H9 (cell line): ENCODE measurements around the gene KIAA2012. TPM values are rescaled to one million over a fixed set of nuclear protein-coding genes. Genes with fewer than 3 reads are reported as not detected.

Experiments
- DNase-seq: peaks from one replicate; pipeline ENCODE4 v3.0.0-alpha.2; 2017
- H2AFZ ChIP-seq: one replicate; pipeline ENCODE4 v1.6.1; 2013; ENCODE audit warnings: mild to moderate bottlenecking, low read length, control low read depth, moderate library complexity
- H2AK5ac ChIP-seq: 2 replicates; pipeline ENCODE4 v1.6.1; 2013; ENCODE audit warnings: low read length, control low read depth, mixed read lengths; ENCODE audit not compliant: insufficient read length
- H2BK120ac ChIP-seq: one replicate; pipeline ENCODE4 v1.6.1; 2013; ENCODE audit warnings: low read depth, mild to moderate bottlenecking, low read length, control low read depth, inconsistent platforms; ENCODE audit not compliant: poor library complexity, severe bottlenecking
- H2BK12ac ChIP-seq: 2 replicates; pipeline ENCODE4 v1.6.1; 2013; ENCODE audit warnings: low read length, control low read depth, mixed read lengths, low read depth; ENCODE audit not compliant: insufficient read length
- H2BK15ac ChIP-seq: 2 replicates; pipeline ENCODE4 v1.6.1; 2013; ENCODE audit warnings: low read depth, low read length, control low read depth
- H2BK20ac ChIP-seq: one replicate; pipeline ENCODE4 v1.6.1; 2013; ENCODE audit warnings: low read depth, mild to moderate bottlenecking, low read length, control low read depth, inconsistent platforms; ENCODE audit not compliant: poor library complexity, severe bottlenecking
- H2BK5ac ChIP-seq: 2 replicates; pipeline ENCODE4 v1.6.1; 2013; ENCODE audit warnings: low read length, control low read depth, mixed read lengths; ENCODE audit not compliant: insufficient read length
- H3K14ac ChIP-seq: 2 replicates; pipeline ENCODE4 v1.6.1; 2013; ENCODE audit warnings: low read length, control low read depth; ENCODE audit not compliant: insufficient read depth
- H3K18ac ChIP-seq: 2 replicates; pipeline ENCODE4 v1.6.1; 2013; ENCODE audit warnings: low read depth, mild to moderate bottlenecking, mixed read lengths, low read length, control low read depth; ENCODE audit not compliant: insufficient read length
- H3K23ac ChIP-seq: 2 replicates; pipeline ENCODE4 v1.6.1; 2013; ENCODE audit warnings: low read length, control low read depth, mixed read lengths, low read depth; ENCODE audit not compliant: insufficient read length
- H3K23me2 ChIP-seq: 2 replicates; pipeline ENCODE4 v1.6.1; 2013; ENCODE audit warnings: low read depth, mild to moderate bottlenecking, mixed read lengths, low read length, control low read depth; ENCODE audit not compliant: insufficient read length, poor library complexity, severe bottlenecking
- H3K27ac ChIP-seq: 2 replicates; pipeline ENCODE4 v1.5.1; 2013; ENCODE audit warnings: low read length, control low read depth, mixed read lengths, low read depth; ENCODE audit not compliant: insufficient read length
- H3K27me3 ChIP-seq: 2 replicates; pipeline ENCODE4 v1.6.1; 2013; ENCODE audit warnings: low read length, control low read depth, inconsistent platforms; ENCODE audit not compliant: insufficient read depth
- H3K4ac ChIP-seq: 2 replicates; pipeline ENCODE4 v1.6.1; 2013; ENCODE audit warnings: low read depth, mild to moderate bottlenecking, control low read depth, inconsistent platforms, low read length, moderate library complexity
- H3K4me1 ChIP-seq: 2 replicates; pipeline ENCODE4 v1.6.1; 2013; ENCODE audit warnings: low read length, control low read depth, inconsistent platforms; ENCODE audit not compliant: insufficient read depth
- H3K4me2 ChIP-seq: 2 replicates; pipeline ENCODE4 v1.6.1; 2013; ENCODE audit warnings: low read length, control low read depth, mixed read lengths; ENCODE audit not compliant: insufficient read length, insufficient read depth
- H3K56ac ChIP-seq: 2 replicates; pipeline ENCODE4 v1.6.1; 2013; ENCODE audit warnings: low read depth, mild to moderate bottlenecking, mixed read lengths, low read length, control low read depth; ENCODE audit not compliant: insufficient read length
- H3K79me1 ChIP-seq: 2 replicates; pipeline ENCODE4 v1.6.1; 2013; ENCODE audit warnings: low read depth, mild to moderate bottlenecking, moderate library complexity, low read length, control low read depth, inconsistent platforms; ENCODE audit not compliant: insufficient read depth, poor library complexity, severe bottlenecking
- H3K79me2 ChIP-seq: 2 replicates; pipeline ENCODE4 v1.6.1; 2013; ENCODE audit warnings: low read length, control low read depth, inconsistent platforms; ENCODE audit not compliant: insufficient read depth
- H3K9ac ChIP-seq: 2 replicates; pipeline ENCODE4 v1.6.1; 2013; ENCODE audit warnings: low read length, control low read depth, mixed read lengths; ENCODE audit not compliant: insufficient read length; ENCODE audit errors: extremely low read depth
- H3K9me3 ChIP-seq: one replicate; pipeline ENCODE4 v1.6.1; 2013; ENCODE audit warnings: low read depth, low read length, inconsistent platforms; ENCODE audit not compliant: control insufficient read depth
- H3T11ph ChIP-seq: one replicate; pipeline ENCODE4 v1.6.1; 2013; ENCODE audit warnings: mild to moderate bottlenecking, low read length, control low read depth, inconsistent platforms
- H4K20me1 ChIP-seq: one replicate; pipeline ENCODE4 v1.6.1; 2013; ENCODE audit not compliant: control insufficient read depth, insufficient read length, insufficient read depth
- H4K5ac ChIP-seq: 2 replicates; pipeline ENCODE4 v1.6.1; 2013; ENCODE audit warnings: low read depth, mild to moderate bottlenecking, mixed read lengths, low read length, control low read depth; ENCODE audit not compliant: insufficient read length
- H4K8ac ChIP-seq: replicated peaks from 2 replicates; pipeline ENCODE4 v1.6.1; 2013; ENCODE audit warnings: low read length, control low read depth, mixed read lengths, low read depth; ENCODE audit not compliant: insufficient read length
- H4K91ac ChIP-seq: 2 replicates; pipeline ENCODE4 v1.6.1; 2013; ENCODE audit warnings: low read depth, mild to moderate bottlenecking, moderate library complexity, mixed read lengths, low read length, control low read depth; ENCODE audit not compliant: insufficient read length
- H3K27ac Mint-ChIP-seq, 3 experiments: 2 replicates in 2 of 3; 3 replicates in 1 of 3; pipeline ENCODE4 v1.8.0; 2020 to 2021; ENCODE audit warnings: mixed read lengths in 3 of 3, mild to moderate bottlenecking in 1 of 3, moderate library complexity in 1 of 3
- H3K27me3 Mint-ChIP-seq: 2 replicates; pipeline ENCODE4 v1.8.0; 2021; ENCODE audit warnings: low read depth, mild to moderate bottlenecking, moderate library complexity, mixed read lengths
- H3K36me3 Mint-ChIP-seq, 3 experiments: 2 replicates in 2 of 3; 3 replicates in 1 of 3; pipeline ENCODE4 v1.8.0; 2020 to 2021; ENCODE audit warnings: low read depth in 3 of 3, mixed read lengths in 3 of 3; ENCODE audit not compliant: insufficient read depth in 1 of 3
- H3K4me1 Mint-ChIP-seq, 2 experiments: 2 replicates each; pipeline ENCODE4 v1.8.0; 2020; ENCODE audit warnings: mixed read lengths in 2 of 2
- H3K4me3 Mint-ChIP-seq, 2 experiments: 2 replicates in 1 of 2; 3 replicates in 1 of 2; pipeline ENCODE4 v1.8.0; 2020 to 2021; ENCODE audit warnings: mild to moderate bottlenecking in 2 of 2, mixed read lengths in 2 of 2, moderate library complexity in 1 of 2
- H3K9me3 Mint-ChIP-seq, 2 experiments: 2 replicates in 1 of 2; 3 replicates in 1 of 2; pipeline ENCODE4 v1.8.0; 2020; ENCODE audit warnings: mild to moderate bottlenecking in 2 of 2, mixed read lengths in 2 of 2, moderate library complexity in 1 of 2
- CTCF ChIP-seq: fragments of 200-600 bp; sonication (generic); conservative IDR thresholded peaks from 3 replicates; pipeline ENCODE4 v1.8.0; 2021; ENCODE audit warnings: antibody characterized with exemption, mild to moderate bottlenecking
- WGBS: extraction: QIAGEN DNeasy Blood & Tissue Kit; methylation state at CpG from one replicate; pipeline ENCODE4 v1.1.7; 2013; ENCODE audit warnings: missing lambda C conversion rate, low lambda C conversion rate, mixed read lengths; ENCODE audit not compliant: insufficient read length; ENCODE audit errors: extremely low coverage; 5-methylcytosine and 5-hydroxymethylcytosine counted together
- total RNA-seq: library from RNA; stranded (reverse); gene quantifications from 2 replicates; pipeline ENCODE4 v1.2.1, GENCODE V29; 2021

KIAA2012 gene
- total RNA-seq, 1 experiment from 2014 or later = not detected

DNA sequence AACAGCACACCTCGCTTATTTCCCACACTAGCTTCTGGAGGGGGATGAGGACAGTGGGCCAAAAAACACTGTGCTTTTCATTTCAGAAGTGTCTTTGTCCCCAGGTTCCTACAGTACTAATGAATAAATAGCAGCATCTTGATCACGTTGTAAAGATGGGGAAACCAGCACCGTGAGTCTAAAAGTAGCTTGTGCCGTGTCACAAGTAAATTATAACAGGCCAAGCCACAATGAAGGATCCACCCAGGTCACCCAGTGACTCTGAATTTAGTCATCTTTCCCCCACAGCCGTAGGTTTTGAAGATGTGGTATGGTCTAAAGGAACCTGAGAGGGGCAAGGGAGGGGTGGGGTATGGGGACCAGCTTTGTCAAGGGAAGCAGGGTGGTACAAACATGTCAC is 30.6 kb upstream of the KIAA2012 start:
- Histone ChIP-seq H2AK5ac (no peak overlapping the region), H3K27ac (no peak overlapping the region), H4K8ac (no peak overlapping the region), H2BK120ac (no peak overlapping the region), H3K4me1 (peaks cover 3% of the 10 kb centered on the region; the same call in 1 of the 2 replicates), H3K18ac (no peak overlapping the region), H2BK5ac (no peak overlapping the region), H4K20me1 (no peaks in the 10 kb centered on the region), H4K91ac (no peak overlapping the region), H3K23me2 (peaks cover 5% of the 10 kb centered on the region), H3K79me2 (peaks cover 4% of the 10 kb centered on the region; the same call in 1 of the 2 replicates), H3K9ac (no peak overlapping the region), H4K5ac (no peak overlapping the region), H3K9me3 (no peaks in the 10 kb centered on the region), H2BK12ac (no peak overlapping the region), H3K23ac (no peak overlapping the region), H3K4ac (no peak overlapping the region), H2BK20ac (no peak overlapping the region), H3K79me1 (no peaks in the 10 kb centered on the region), H3K56ac (no peak overlapping the region), H2BK15ac (no peak overlapping the region), H3K27me3 (no peaks in the 10 kb centered on the region), H3K4me2 (no peak overlapping the region), H2AFZ (no peak overlapping the region), H3K14ac (no peak overlapping the region), H3T11ph (no peak overlapping the region)
- Mint-ChIP-seq H3K4me1 (peaks cover 33 to 44% of the 10 kb centered on the region in 2 experiments), H3K27me3 (no peaks in the 10 kb centered on the region; the same call in none of the 2 replicates), H3K4me3 (no peak overlapping the region), H3K27ac (no peak overlapping the region), H3K9me3 (no peaks in the 10 kb centered on the region), H3K36me3 (peaks cover 7 to 18% (median 17%) of the 10 kb centered on the region in 3 experiments; a peak in 6 of 7 replicates)
- TF ChIP-seq CTCF = no peak
- WGBS = no CpG with 5 or more reads among the region's 5 CpGs
- DNase-seq = no peak
